OCI-LY7 (cell line): ENCODE measurements around the gene WDR54. TPM values are rescaled to one million over a fixed set of nuclear protein-coding genes. Genes with fewer than 3 reads are reported as not detected.

Source experiments
- BruUV-seq: library from RNA; stranded (reverse); fragments of 400-500 nt; replicated peaks from 2 replicates; lab custom pipeline; 2021; lab: Mats Ljungman, UMichigan
- CTCF ChIA-PET: fragments of 300-600 bp; sonication (Branson Sonifier 250); formaldehyde crosslinking; loops from one replicate; lab custom pipeline; 2022; ENCODE audit warnings: antibody characterized with exemption; ENCODE audit not compliant: unreplicated experiment; lab: Charles Lee
- POLR2A ChIA-PET: fragments of 300-600 bp; sonication (Branson Sonifier 250); formaldehyde crosslinking; loops from one replicate; lab custom pipeline; 2022; ENCODE audit warnings: antibody characterized with exemption; lab: Charles Lee
- DNase-seq: peaks from one replicate; pipeline ENCODE4 v3.0.0-alpha.2; 2015; ENCODE audit warnings: low spot score
- H2AFZ ChIP-seq: fragments of 200-600 bp; sonication (generic), shearing (Covaris generic); 2 replicates; pipeline ENCODE4 v1.6.1; 2014; ENCODE audit warnings: mild to moderate bottlenecking, antibody characterized with exemption, low read length, moderate library complexity
- H3K27ac ChIP-seq: fragments of 200-600 bp; sonication (generic); 2 replicates; pipeline ENCODE4 v1.5.1; 2014; ENCODE audit warnings: mixed run types, low read depth, mild to moderate bottlenecking, moderate library complexity, low read length, inconsistent platforms; ENCODE audit not compliant: poor library complexity, severe bottlenecking
- H3K36me3 ChIP-seq: fragments of 200-600 bp; sonication (generic); 2 replicates; pipeline ENCODE4 v1.6.1; 2014; ENCODE audit warnings: mild to moderate bottlenecking, antibody characterized with exemption, low read length, moderate library complexity, mixed read lengths; ENCODE audit not compliant: insufficient read depth
- H3K4me1 ChIP-seq: fragments of 200-600 bp; sonication (generic); 2 replicates; pipeline ENCODE4 v1.5.1; 2014; ENCODE audit warnings: mild to moderate bottlenecking, low read length; ENCODE audit not compliant: insufficient read depth, poor library complexity, severe bottlenecking
- H3K4me2 ChIP-seq: fragments of 200-600 bp; sonication (generic); 2 replicates; pipeline ENCODE4 v1.6.1; 2014; ENCODE audit warnings: mild to moderate bottlenecking, low read length
- H3K4me3 ChIP-seq: fragments of 200-600 bp; sonication (generic); 2 replicates; pipeline ENCODE4 v1.5.1; 2014; ENCODE audit warnings: mild to moderate bottlenecking, low read depth, low read length; ENCODE audit not compliant: poor library complexity, severe bottlenecking
- H3K79me2 ChIP-seq: fragments of 200-600 bp; sonication (generic); 2 replicates; pipeline ENCODE4 v1.6.1; 2016; ENCODE audit warnings: low read depth, mild to moderate bottlenecking, low read length, moderate library complexity, mixed read lengths; ENCODE audit not compliant: insufficient read depth
- H3K9me2 ChIP-seq: fragments of 200-600 bp; sonication (generic); 2 replicates; pipeline ENCODE4 v1.6.1; 2016; ENCODE audit warnings: mild to moderate bottlenecking, low read length, mixed read lengths; ENCODE audit not compliant: insufficient read depth
- H3K9me3 ChIP-seq: fragments of 200-600 bp; sonication (generic); 2 replicates; pipeline ENCODE4 v1.6.1; 2014; ENCODE audit warnings: mild to moderate bottlenecking, mixed run types, low read length, mixed read lengths
- H4K20me1 ChIP-seq: fragments of 200-600 bp; sonication (generic); 2 replicates; pipeline ENCODE4 v1.6.1; 2014; ENCODE audit warnings: mild to moderate bottlenecking, antibody characterized with exemption, low read length, moderate library complexity, mixed read lengths; ENCODE audit not compliant: insufficient read depth
- EZH2phosphoT487 ChIP-seq: fragments of 200-600 bp; sonication (generic); IDR thresholded peaks from 2 replicates; pipeline ENCODE4 v1.6.1; 2018; ENCODE audit warnings: low read depth, borderline replicate concordance, mild to moderate bottlenecking, mixed run types, antibody characterized with exemption, low read length, moderate library complexity, mixed read lengths
- intact Hi-C: fragments of 100-400 bp; cut with micrococcal nuclease; formaldehyde crosslinking; loops from one replicate; pipeline ENCODE4 v1.10.0; 2022; ENCODE audit not compliant: unreplicated experiment
- total RNA-seq, 2 experiments: library from RNA; depleted of rRNA in 1 of 2; stranded (reverse); fragments of >200 nt in 1 of 2; shearing (Covaris generic) in 1 of 2; gene quantifications; 2 replicates each; pipeline ENCODE4 v1.2.3, GENCODE V29; 2014 to 2022
- TF ChIP-seq, protein P1 (sequence below): fragments of 200-600 bp; sonication (generic); conservative IDR thresholded peaks from 2 replicates; pipeline ENCODE4 v1.5.1; 2014; ENCODE audit warnings: mild to moderate bottlenecking, antibody characterized with exemption, low read length, moderate library complexity, mixed read lengths

WDR54 gene
- total RNA-seq, 2 experiments from 2014 or later = 64.7 to 89.5 TPM

- no peaks in the 10 kb centered on the region for H3K79me2 ChIP-seq
Measured at GRCh38 chr2:74379851-74380789, 41.4 kb upstream of the WDR54 start, which contains the start of gene DCTN1. Gene DCTN1, minus strand, starts transcription at chr2:74380311. Its CDS starts 274 bp downstream, at chr2:74380037.

DNA sequence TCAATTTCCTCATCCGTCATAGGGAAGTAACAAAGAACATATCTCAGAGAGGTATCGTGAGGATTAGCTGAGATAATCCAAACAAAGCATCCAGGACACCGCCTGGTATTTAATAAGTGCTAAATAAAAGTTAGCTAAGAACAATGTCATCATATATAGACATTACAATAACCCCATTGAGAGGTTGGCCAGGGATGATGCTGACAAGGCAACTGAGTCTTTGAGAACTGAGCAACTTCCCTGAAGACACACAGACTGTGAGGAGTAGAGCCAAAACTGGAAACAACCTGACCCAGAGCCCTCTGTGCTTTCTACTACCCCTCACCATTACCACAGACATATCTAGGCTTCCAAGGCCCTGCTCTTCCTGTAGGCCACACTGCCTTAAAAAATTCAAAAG, 39.8 kb upstream of the WDR54 start:
- Histone ChIP-seq H3K9me3 (no peaks in the 10 kb centered on the region), H2AFZ (no peak overlapping the region), H3K79me2 (no peaks in the 10 kb centered on the region), H3K36me3 (peaks cover 34% of the 10 kb centered on the region; the same call in 1 of the 2 replicates), H4K20me1 (0 out of 2 replicates have a peak, but pooled peaks cover 7% of the 10 kb centered on the region), H3K27ac (no peak overlapping the region), H3K4me2 (no peak overlapping the region), H3K9me2 (no peaks in the 10 kb centered on the region), H3K4me3 (no peak overlapping the region), H3K4me1 (peaks cover 9% of the 10 kb centered on the region)
- TF ChIP-seq EZH2phosphoT487 = no peak
- TF ChIP-seq, protein P1, sequence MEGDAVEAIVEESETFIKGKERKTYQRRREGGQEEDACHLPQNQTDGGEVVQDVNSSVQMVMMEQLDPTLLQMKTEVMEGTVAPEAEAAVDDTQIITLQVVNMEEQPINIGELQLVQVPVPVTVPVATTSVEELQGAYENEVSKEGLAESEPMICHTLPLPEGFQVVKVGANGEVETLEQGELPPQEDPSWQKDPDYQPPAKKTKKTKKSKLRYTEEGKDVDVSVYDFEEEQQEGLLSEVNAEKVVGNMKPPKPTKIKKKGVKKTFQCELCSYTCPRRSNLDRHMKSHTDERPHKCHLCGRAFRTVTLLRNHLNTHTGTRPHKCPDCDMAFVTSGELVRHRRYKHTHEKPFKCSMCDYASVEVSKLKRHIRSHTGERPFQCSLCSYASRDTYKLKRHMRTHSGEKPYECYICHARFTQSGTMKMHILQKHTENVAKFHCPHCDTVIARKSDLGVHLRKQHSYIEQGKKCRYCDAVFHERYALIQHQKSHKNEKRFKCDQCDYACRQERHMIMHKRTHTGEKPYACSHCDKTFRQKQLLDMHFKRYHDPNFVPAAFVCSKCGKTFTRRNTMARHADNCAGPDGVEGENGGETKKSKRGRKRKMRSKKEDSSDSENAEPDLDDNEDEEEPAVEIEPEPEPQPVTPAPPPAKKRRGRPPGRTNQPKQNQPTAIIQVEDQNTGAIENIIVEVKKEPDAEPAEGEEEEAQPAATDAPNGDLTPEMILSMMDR = no peak
- intact Hi-C loops = no loop called here
- no peak for DNase-seq
- ChIA-PET CTCF (interaction anchor here (0.6 kb wide), 1 partner anchor 185 kb away, joined by 3 read pairs; no protein-coding TSS in a partner anchor), POLR2A (interaction anchor here (0.6 to 1.0 kb wide), 5 partner anchors 10 to 75 kb away, joined by 3 to 4 read pairs (median 4); no protein-coding TSS in a partner anchor)
- BruUV-seq = no TSS peak

More at GRCh38 chr2:74379851-74380789, 41.4 kb upstream of the WDR54 start, which contains the start of gene DCTN1:
- TF ChIP-seq, protein P1 = no peak
- TF ChIP-seq EZH2phosphoT487 = no peak
- H3K4me2 ChIP-seq = 0 out of 2 replicates have a peak within 1 kb of the TSS, but pooled peaks have one; percentile 37
- H3K4me1 ChIP-seq = peaks cover 9% of the 10 kb centered on the region
- no peaks in the 10 kb centered on the region for H3K9me2 ChIP-seq
- H3K36me3 ChIP-seq = peaks cover 44% of the 10 kb centered on the region; the same call in 1 of the 2 replicates
- no TSS peak for BruUV-seq
- ChIA-PET POLR2A (no interaction called here), CTCF (no interaction called here)
- 0 out of 2 replicates have a peak, but pooled peaks cover 7% of the 10 kb centered on the region for H4K20me1 ChIP-seq
- intact Hi-C loops = no loop called here
- peak; percentile 34 for DNase-seq
- H3K27ac ChIP-seq = no peak within 1 kb of the TSS
- no peak within 1 kb of the TSS for H3K4me3 ChIP-seq
- H3K9me3 ChIP-seq = no peaks in the 10 kb centered on the region
- no peak within 1 kb of the TSS for H2AFZ ChIP-seq
